WERI-Rb-1 (cell line): Measurements from ENCODE around the gene RSPRY1.

ENCODE experiments used
- DNase-seq: peaks from one replicate; pipeline ENCODE4 v3.0.0-alpha.2; 2020
- H3K27ac ChIP-seq: fragments of 250-450 bp; sonication (Bioruptor Pico); 2 replicates; pipeline ENCODE4 v1.5.1; 2020; ENCODE audit warnings: mild to moderate bottlenecking, moderate library complexity
- H3K27me3 ChIP-seq: fragments of 250-450 bp; sonication (Bioruptor Pico); 2 replicates; pipeline ENCODE4 v1.5.1; 2021; ENCODE audit warnings: mild to moderate bottlenecking, low read depth, moderate library complexity; ENCODE audit not compliant: insufficient read depth, severe bottlenecking
- H3K36me3 ChIP-seq: fragments of 250-450 bp; sonication (Bioruptor Pico); 2 replicates; pipeline ENCODE4 v1.5.1; 2020; ENCODE audit warnings: mild to moderate bottlenecking, moderate library complexity
- H3K4me3 ChIP-seq: 2 replicates; pipeline ENCODE4 v1.5.1; 2011; ENCODE audit warnings: low read depth, mild to moderate bottlenecking, control low read depth, low read length
- H3K9me3 ChIP-seq: fragments of 250-450 bp; sonication (Bioruptor Pico); 2 replicates; pipeline ENCODE4 v1.5.1; 2021; ENCODE audit warnings: mild to moderate bottlenecking, moderate library complexity; ENCODE audit not compliant: severe bottlenecking
- TF ChIP-seq, protein P1 (sequence below): IDR thresholded peaks from 2 replicates; pipeline ENCODE4 v1.5.1; 2011; ENCODE audit warnings: low read depth, mild to moderate bottlenecking, control low read depth, inconsistent platforms, low read length

RSPRY1 gene

DNA sequence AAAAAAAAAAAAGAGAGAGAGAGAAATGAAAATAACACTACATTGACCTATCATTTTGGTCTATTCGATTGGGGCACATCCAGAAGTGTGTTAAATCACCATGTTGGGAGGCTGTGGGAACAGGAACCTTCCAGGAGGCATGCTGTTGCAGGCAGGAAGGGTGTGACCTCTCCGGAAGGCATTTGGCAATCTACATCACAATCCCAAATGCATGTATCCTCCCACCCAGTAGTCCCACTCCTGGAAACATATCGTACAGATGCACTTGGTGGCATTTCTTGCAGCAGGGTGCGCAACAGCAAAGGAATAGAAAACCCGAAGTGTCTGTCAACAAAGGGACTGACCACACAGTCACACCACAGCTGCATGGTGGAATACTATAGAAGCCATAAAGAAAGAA is 90.5 kb downstream of the RSPRY1 start:
- Histone ChIP-seq H3K27me3 (no peaks in the 10 kb centered on the region), H3K27ac (no peak overlapping the region), H3K4me3 (no peak overlapping the region), H3K9me3 (no peaks in the 10 kb centered on the region), H3K36me3 (no peaks in the 10 kb centered on the region)
- TF ChIP-seq, protein P1, sequence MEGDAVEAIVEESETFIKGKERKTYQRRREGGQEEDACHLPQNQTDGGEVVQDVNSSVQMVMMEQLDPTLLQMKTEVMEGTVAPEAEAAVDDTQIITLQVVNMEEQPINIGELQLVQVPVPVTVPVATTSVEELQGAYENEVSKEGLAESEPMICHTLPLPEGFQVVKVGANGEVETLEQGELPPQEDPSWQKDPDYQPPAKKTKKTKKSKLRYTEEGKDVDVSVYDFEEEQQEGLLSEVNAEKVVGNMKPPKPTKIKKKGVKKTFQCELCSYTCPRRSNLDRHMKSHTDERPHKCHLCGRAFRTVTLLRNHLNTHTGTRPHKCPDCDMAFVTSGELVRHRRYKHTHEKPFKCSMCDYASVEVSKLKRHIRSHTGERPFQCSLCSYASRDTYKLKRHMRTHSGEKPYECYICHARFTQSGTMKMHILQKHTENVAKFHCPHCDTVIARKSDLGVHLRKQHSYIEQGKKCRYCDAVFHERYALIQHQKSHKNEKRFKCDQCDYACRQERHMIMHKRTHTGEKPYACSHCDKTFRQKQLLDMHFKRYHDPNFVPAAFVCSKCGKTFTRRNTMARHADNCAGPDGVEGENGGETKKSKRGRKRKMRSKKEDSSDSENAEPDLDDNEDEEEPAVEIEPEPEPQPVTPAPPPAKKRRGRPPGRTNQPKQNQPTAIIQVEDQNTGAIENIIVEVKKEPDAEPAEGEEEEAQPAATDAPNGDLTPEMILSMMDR, result no peak
- no peak for DNase-seq

DNA sequence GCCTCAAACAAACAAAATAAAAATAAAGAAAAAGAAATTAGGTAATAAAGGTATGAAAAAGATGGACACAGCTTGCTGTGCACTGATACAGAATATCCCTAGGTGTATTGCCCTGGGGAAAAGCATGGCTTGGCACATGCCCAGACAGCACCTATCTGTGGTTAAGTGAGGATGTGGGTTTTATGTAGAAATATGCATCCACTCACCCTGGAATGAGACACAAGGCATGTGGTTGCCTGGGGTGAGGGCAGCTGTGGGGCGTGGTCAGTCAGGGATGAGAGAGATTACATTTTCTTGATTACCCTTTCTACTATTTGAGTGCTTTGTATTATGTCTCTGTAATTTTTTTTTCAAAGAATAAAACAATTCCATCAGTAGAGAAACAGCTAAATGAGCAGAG is 91.5 kb downstream of the RSPRY1 start:
- no peaks in the 10 kb centered on the region for H3K36me3 ChIP-seq
- no peaks in the 10 kb centered on the region for H3K9me3 ChIP-seq
- H3K27me3 ChIP-seq, result no peaks in the 10 kb centered on the region
- H3K4me3 ChIP-seq, result no peak overlapping the region
- TF ChIP-seq, protein P1, result no peak
- no peak overlapping the region for H3K27ac ChIP-seq
- peak; percentile 32 for DNase-seq

- Histone ChIP-seq H3K36me3 (no peaks in the 10 kb centered on the region), H3K4me3 (no peak overlapping the region), H3K9me3 (no peaks in the 10 kb centered on the region), H3K27me3 (no peaks in the 10 kb centered on the region), H3K27ac (no peak overlapping the region)
- TF ChIP-seq, protein P1, result no peak
- DNase-seq, result no peak
Measured at GRCh38 chr16:57278494-57278893, 92.4 kb downstream of the RSPRY1 start.

- no peak for DNase-seq
- no peaks in the 10 kb centered on the region; the same call in 1 of the 2 replicates for H3K36me3 ChIP-seq
- H3K4me3 ChIP-seq, result no peak overlapping the region
- TF ChIP-seq, protein P1, result no peak
- H3K9me3 ChIP-seq, result no peaks in the 10 kb centered on the region
- H3K27ac ChIP-seq, result no peak overlapping the region
- no peaks in the 10 kb centered on the region for H3K27me3 ChIP-seq
Measured at GRCh38 chr16:57279780-57280638, 93.9 kb downstream of the RSPRY1 start.

DNA sequence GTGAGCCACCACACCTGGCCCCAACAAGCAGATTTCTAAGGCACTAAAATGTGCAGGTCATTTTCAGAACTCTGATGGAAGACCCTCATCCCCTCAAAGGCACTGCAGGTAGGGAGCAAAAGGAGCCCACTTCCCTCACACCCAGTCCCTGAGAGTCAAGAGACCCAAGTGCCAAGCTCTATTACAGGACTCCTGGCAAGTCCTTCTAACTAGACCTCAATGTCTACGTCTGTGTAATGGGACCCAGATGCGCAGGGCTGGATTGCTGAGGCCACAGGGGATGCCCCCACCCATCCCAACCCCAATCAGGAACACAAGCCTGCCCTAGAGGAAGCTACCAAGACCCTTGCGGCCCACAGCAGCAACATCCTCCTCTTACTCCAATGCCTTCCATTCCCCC is 95.7 kb downstream of the RSPRY1 start:
- Histone ChIP-seq H3K27me3 (no peaks in the 10 kb centered on the region), H3K27ac (no peak overlapping the region), H3K4me3 (no peak overlapping the region), H3K36me3 (no peaks in the 10 kb centered on the region; the same call in 1 of the 2 replicates), H3K9me3 (no peaks in the 10 kb centered on the region)
- TF ChIP-seq, protein P1, result no peak
- DNase-seq, result no peak
